ENCODE results near the gene COL10A1. TPM values are rescaled to one million over a fixed set of nuclear protein-coding genes. Genes with fewer than 3 reads are reported as not detected.

COL10A1 gene
- total and polyA plus RNA-seq, 9 donors: 0.18 to 4.4 (median 0.70) TPM; not detected in 1

DNA sequence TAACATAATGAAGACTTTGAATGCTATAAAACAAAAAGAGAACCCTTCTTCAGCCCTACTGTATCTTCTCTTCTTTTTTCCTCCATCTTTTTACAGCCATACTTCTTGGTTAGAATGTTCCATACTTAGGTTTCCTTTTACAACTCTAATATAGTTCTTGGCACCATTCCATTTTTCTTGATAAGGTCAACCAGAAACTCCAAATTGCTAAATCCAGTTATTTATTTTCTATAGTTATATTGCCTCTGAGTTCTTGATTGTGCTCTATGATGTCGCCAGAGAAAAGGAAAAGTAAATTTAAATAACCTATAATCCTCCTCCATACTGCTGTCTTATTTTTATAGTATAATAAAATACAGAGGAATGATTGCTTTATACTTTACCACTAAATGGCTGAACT is 26.7 kb upstream of the COL10A1 start:
- Histone ChIP-seq H3K4me1 (ENCODE audit: insufficient read depth) (no peaks in the 10 kb centered on the region), H3K4me3 (no peak overlapping the region), H3K9me3 (no peaks in the 10 kb centered on the region), H3K36me3 (no peaks in the 10 kb centered on the region), H3K27ac (no peak overlapping the region), H3K27me3 (no peaks in the 10 kb centered on the region)
- TF ChIP-seq EP300 (IDR thresholded peaks at IDR 0.05): no peak
- TF ChIP-seq, protein P1, sequence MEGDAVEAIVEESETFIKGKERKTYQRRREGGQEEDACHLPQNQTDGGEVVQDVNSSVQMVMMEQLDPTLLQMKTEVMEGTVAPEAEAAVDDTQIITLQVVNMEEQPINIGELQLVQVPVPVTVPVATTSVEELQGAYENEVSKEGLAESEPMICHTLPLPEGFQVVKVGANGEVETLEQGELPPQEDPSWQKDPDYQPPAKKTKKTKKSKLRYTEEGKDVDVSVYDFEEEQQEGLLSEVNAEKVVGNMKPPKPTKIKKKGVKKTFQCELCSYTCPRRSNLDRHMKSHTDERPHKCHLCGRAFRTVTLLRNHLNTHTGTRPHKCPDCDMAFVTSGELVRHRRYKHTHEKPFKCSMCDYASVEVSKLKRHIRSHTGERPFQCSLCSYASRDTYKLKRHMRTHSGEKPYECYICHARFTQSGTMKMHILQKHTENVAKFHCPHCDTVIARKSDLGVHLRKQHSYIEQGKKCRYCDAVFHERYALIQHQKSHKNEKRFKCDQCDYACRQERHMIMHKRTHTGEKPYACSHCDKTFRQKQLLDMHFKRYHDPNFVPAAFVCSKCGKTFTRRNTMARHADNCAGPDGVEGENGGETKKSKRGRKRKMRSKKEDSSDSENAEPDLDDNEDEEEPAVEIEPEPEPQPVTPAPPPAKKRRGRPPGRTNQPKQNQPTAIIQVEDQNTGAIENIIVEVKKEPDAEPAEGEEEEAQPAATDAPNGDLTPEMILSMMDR (IDR thresholded peaks at IDR 0.05): no peak
- no peak for TF ChIP-seq POLR2A (IDR thresholded peaks at IDR 0.05)
- 82 to 85% (median 85%) methylated on average over 1 of the region's 1 CpG for WGBS, 3 donors
- no peak for DNase-seq
- intact Hi-C loops (cut with DNase I): no loop called here

DNA sequence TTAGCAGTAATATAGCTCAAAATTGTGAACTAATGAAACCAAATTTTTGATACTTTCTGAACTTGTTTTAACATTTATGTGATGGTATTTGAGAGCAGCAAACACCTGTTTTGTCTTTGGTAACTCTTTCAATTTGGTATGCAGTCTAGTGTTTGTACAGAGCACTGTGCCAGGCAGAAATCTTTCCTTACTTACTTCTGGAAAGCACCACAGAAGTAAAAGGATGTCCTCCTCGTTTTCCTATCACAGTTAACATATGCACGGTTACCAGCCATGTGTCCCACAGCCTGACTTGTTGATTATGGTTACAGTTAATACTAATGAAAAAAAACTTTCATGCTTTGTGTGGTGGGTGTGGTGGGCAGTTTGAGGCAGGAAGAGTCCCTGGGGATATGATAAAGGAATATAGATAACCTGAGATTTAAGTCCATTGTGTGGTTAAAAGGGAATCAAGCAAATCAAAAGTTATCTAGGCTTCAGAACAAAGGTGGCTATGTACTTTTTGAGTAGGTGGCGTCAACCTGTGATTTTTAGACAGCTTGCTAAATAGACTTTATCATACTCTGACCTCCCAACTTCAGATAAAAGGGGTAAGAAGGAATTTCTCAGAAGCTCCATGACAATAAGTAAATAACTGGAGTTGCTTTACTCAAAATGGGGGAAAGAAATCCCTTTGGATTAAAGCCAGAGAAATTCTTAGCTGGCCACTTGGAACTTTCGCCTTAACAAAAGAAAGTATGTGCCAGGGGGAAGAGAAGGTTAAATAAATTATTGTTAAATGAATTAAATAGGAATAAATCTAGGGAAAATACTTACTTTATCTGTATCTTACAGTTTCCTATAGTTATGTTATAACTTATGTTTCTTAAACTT is 20.1 kb upstream of the COL10A1 start:
- Histone ChIP-seq H3K4me3 (no peak overlapping the region), H3K9me3 (no peaks in the 10 kb centered on the region), H3K27me3 (no peaks in the 10 kb centered on the region), H3K4me1 (ENCODE audit: insufficient read depth) (peaks cover 3% of the 10 kb centered on the region), H3K36me3 (no peaks in the 10 kb centered on the region), H3K27ac (no peak overlapping the region)
- TF ChIP-seq EP300 (IDR thresholded peaks at IDR 0.05) (no peak), POLR2A (IDR thresholded peaks at IDR 0.05) (no peak)
- TF ChIP-seq, protein P1 (IDR thresholded peaks at IDR 0.05): no peak
- 85 to 90% (median 89%) methylated on average over 4 of the region's 4 CpGs for WGBS, 3 donors
- intact Hi-C loops (cut with DNase I): no loop called here
- DNase-seq: no peak

DNA sequence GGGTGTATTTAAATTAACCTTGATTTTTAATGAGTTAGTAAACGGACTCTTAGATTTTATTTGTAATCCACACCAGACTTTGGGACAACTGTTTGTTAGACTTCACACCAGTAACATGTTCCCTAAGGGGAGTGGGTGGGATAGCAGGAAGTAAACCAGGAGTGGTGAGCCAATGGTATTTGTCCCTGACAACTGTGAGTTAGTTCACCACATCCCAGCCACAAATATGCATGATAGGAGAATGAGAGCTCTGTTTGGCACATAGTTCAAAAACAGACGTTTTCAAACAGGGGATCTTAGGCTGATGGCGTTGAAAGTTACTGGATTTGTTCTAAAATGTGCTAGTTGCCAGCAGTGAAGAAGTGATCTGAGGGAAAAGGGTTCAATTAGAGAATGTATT is 18.7 kb upstream of the COL10A1 start:
- Histone ChIP-seq H3K9me3 (no peaks in the 10 kb centered on the region), H3K36me3 (no peaks in the 10 kb centered on the region), H3K27me3 (no peaks in the 10 kb centered on the region), H3K4me3 (no peak overlapping the region), H3K27ac (no peak overlapping the region), H3K4me1 (ENCODE audit: insufficient read depth) (peaks cover 3% of the 10 kb centered on the region)
- no peak for TF ChIP-seq POLR2A (IDR thresholded peaks at IDR 0.05)
- WGBS, 3 donors: 42 to 48% (median 46%) methylated on average over 3 of the region's 3 CpGs
- no peak for DNase-seq
- intact Hi-C loops (cut with DNase I): no loop called here

DNA sequence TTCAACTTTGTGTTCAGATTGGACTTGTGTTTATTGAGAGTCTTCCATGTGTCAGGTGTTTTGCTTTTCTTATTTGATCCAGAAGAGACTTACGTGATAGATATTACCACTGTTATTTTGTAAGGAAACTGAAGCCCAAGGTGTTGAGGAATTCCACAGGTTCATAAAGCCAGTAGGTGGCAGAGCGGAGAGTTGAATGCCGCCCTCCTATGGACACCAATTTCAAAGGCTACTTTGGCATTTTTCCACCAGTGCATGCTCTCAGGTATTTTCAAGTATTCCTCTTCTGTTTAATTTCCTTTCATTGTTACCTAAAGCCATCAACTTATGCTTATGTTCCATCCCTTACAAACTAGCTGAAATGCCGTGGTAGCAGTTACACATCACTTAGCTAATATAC is 14.0 kb upstream of the COL10A1 start:
- WGBS, 3 donors: 96 to 98% (median 97%) methylated on average over 4 of the region's 4 CpGs

More for the DNA sequence above, 14.0 kb upstream of the COL10A1 start:
- H3K27me3 ChIP-seq: no peaks in the 10 kb centered on the region
- H3K4me1 ChIP-seq (ENCODE audit: insufficient read depth): peaks cover 3% of the 10 kb centered on the region
- no peak overlapping the region for H3K4me3 ChIP-seq
- TF ChIP-seq EP300 (IDR thresholded peaks at IDR 0.05) (no peak), POLR2A (IDR thresholded peaks at IDR 0.05) (no peak)
- TF ChIP-seq, protein P1 (IDR thresholded peaks at IDR 0.05): no peak
- H3K36me3 ChIP-seq: no peaks in the 10 kb centered on the region
- DNase-seq: no peak
- intact Hi-C loops (cut with DNase I): no loop called here
- H3K27ac ChIP-seq: no peak overlapping the region
- no peaks in the 10 kb centered on the region for H3K9me3 ChIP-seq
